HEK293T (cell line): ENCODE data around the gene PGA4.
"Not testable (repeated sequence)": the region's sequence is repeated elsewhere in the genome, so short reads cannot be mapped to it uniquely, and the experiment has no call there.

ENCODE experiments used
- ARNT ChIP-seq: fragments of 450-650 bp; IDR thresholded peaks from 2 replicates; pipeline ENCODE4 v1.6.1; 2017; ENCODE audit warnings: mild to moderate bottlenecking
- BHLHE40 ChIP-seq: fragments of 450-650 bp; IDR thresholded peaks from 2 replicates; pipeline ENCODE4 v1.6.1; 2016; ENCODE audit warnings: mild to moderate bottlenecking, moderate library complexity, borderline replicate concordance
- ELF4 ChIP-seq: fragments of 450-650 bp; IDR thresholded peaks from 2 replicates; pipeline ENCODE4 v1.6.1; 2017; ENCODE audit warnings: antibody characterized with exemption
- FOXA1 ChIP-seq: fragments of 450-650 bp; IDR thresholded peaks from 2 replicates; pipeline ENCODE4 v1.6.1; 2016; ENCODE audit warnings: mild to moderate bottlenecking
- FOXM1 ChIP-seq: fragments of 450-650 bp; IDR thresholded peaks from 2 replicates; pipeline ENCODE4 v1.6.1; 2017; ENCODE audit warnings: mild to moderate bottlenecking, borderline replicate concordance
- HDGF ChIP-seq: fragments of 450-650 bp; IDR thresholded peaks from 2 replicates; pipeline ENCODE4 v1.6.1; 2017; ENCODE audit warnings: antibody characterized with exemption, borderline replicate concordance
- LEF1 ChIP-seq: fragments of 450-650 bp; IDR thresholded peaks from 2 replicates; pipeline ENCODE4 v1.6.1; 2017; ENCODE audit warnings: mild to moderate bottlenecking, borderline replicate concordance
- NFRKB ChIP-seq: fragments of 450-650 bp; IDR thresholded peaks from 2 replicates; pipeline ENCODE4 v1.6.1; 2016; ENCODE audit warnings: mild to moderate bottlenecking, moderate library complexity
- SUZ12 ChIP-seq: fragments of 450-650 bp; IDR thresholded peaks from 2 replicates; pipeline ENCODE4 v1.6.1; 2016; ENCODE audit warnings: mild to moderate bottlenecking
- ZNF384 ChIP-seq: fragments of 450-650 bp; IDR thresholded peaks from 2 replicates; pipeline ENCODE4 v1.6.1; 2016
- TF ChIP-seq, protein P1 (sequence below): fragments of 450-650 bp; IDR thresholded peaks from 2 replicates; pipeline ENCODE4 v1.6.1; 2016

DNA sequence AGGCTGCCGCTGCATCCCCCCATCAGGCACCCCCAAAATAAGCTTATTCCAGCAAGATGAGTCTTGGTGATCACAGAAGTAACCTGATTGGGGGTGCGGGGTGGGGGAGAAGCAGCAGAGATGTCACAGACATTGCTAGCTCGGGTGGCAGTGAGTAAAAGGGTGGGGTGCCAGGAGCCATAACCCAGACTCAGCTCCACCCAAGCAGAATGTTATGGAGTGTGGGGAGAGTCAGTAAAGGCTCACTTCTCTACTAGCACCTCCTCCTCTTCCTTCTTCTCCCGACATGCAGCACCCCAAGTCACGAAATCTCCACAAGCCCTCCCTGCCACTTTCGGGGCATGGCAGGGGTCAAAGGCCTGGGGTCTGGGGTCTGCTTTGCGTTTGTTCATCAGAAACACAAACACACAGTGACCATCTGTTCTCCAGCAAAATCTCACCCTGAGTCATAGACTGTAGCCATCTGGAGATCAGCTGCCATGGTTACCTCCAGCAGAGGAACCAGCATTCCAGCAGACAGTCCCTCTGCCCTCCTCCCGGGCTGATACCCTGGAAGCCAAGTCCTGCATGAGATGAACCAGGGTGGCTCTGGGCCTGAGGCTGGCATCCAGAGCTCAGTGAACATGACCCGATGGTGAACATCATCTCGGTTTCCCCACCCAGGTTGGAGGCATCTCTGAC, 4.5 kb downstream of the PGA4 start:
- not testable (repeated sequence) for TF ChIP-seq NFRKB, FOXA1, LEF1, FOXM1, ARNT, ELF4, HDGF, ZNF384, BHLHE40, SUZ12
- TF ChIP-seq, protein P1, sequence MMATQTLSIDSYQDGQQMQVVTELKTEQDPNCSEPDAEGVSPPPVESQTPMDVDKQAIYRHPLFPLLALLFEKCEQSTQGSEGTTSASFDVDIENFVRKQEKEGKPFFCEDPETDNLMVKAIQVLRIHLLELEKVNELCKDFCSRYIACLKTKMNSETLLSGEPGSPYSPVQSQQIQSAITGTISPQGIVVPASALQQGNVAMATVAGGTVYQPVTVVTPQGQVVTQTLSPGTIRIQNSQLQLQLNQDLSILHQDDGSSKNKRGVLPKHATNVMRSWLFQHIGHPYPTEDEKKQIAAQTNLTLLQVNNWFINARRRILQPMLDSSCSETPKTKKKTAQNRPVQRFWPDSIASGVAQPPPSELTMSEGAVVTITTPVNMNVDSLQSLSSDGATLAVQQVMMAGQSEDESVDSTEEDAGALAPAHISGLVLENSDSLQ, result not testable (repeated sequence)
